B cell (primary cell): Measurements from ENCODE around the gene COG8.

Experiments used
- EZH2 ChIP-seq: IDR thresholded peaks from 2 replicates; pipeline ENCODE4 v1.6.1; 2012; ENCODE audit warnings: borderline replicate concordance, low read depth, mild to moderate bottlenecking, moderate library complexity, low read length; ENCODE audit not compliant: insufficient read depth, poor library complexity, severe bottlenecking
- TF ChIP-seq, protein P1 (sequence below): fragments of 200-600 bp; IDR thresholded peaks from one replicate; pipeline ENCODE4 v1.8.0; 2022; ENCODE audit warnings: antibody characterized with exemption, mild to moderate bottlenecking

DNA sequence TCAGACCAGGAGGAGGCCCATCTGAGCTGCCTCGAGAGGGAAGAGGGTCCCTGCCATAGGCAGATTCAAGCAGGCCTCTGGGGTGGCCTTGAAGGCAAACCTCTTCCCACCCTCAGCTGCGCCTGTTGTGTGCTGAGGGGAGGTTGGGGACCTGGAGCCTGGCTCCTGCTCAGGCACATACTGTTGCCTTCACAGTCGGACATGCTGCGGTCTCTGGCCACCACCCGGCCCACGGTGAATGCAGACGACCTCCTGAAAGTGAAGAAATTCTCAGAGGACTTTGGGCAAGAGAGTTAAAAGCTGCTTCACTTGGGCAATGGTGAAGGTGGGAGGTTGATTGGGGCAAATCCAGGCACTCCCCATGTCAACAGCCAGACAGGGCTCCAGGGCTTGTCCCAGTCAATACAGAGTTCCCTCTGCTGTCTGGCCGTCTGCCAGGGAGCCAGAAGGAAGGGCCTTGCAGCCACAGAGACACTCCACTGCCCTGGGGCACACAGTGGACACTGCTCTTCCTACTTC lies 15.3 kb downstream of the COG8 start:
- TF ChIP-seq, protein P1, sequence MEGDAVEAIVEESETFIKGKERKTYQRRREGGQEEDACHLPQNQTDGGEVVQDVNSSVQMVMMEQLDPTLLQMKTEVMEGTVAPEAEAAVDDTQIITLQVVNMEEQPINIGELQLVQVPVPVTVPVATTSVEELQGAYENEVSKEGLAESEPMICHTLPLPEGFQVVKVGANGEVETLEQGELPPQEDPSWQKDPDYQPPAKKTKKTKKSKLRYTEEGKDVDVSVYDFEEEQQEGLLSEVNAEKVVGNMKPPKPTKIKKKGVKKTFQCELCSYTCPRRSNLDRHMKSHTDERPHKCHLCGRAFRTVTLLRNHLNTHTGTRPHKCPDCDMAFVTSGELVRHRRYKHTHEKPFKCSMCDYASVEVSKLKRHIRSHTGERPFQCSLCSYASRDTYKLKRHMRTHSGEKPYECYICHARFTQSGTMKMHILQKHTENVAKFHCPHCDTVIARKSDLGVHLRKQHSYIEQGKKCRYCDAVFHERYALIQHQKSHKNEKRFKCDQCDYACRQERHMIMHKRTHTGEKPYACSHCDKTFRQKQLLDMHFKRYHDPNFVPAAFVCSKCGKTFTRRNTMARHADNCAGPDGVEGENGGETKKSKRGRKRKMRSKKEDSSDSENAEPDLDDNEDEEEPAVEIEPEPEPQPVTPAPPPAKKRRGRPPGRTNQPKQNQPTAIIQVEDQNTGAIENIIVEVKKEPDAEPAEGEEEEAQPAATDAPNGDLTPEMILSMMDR, result no peak
- TF ChIP-seq EZH2, result no peak
